AG04449 (cell line): Measurements from ENCODE around the gene PLCD3.

ENCODE experiments used
- CTCF ChIA-PET: fragments of 350-600 bp; formaldehyde crosslinking; extraction: SDS; loops from one replicate; lab custom pipeline; 2021; ENCODE audit warnings: antibody characterized with exemption; lab: Yijun Ruan, JAX
- POLR2A ChIA-PET: fragments of 400-600, 350-600 bp; formaldehyde crosslinking; extraction: SDS; loops from one replicate; lab custom pipeline; 2020; ENCODE audit warnings: antibody characterized with exemption, inconsistent platforms; lab: Yijun Ruan, JAX
- DNase-seq: peaks from one replicate; pipeline ENCODE4 v3.0.0-alpha.2; 2010; ENCODE audit warnings: low read depth, low spot score
- H3K4me3 ChIP-seq: 2 replicates; pipeline ENCODE4 v1.5.1; 2011; ENCODE audit warnings: low read depth, mild to moderate bottlenecking, control low read depth, low read length
- CTCF ChIP-seq: IDR thresholded peaks from one replicate; pipeline ENCODE4 v1.5.1; 2011; ENCODE audit warnings: mild to moderate bottlenecking, moderate library complexity, low read length, control low read depth, inconsistent platforms; ENCODE audit not compliant: insufficient read depth; ENCODE audit errors: missing control alignments

PLCD3 gene

DNA sequence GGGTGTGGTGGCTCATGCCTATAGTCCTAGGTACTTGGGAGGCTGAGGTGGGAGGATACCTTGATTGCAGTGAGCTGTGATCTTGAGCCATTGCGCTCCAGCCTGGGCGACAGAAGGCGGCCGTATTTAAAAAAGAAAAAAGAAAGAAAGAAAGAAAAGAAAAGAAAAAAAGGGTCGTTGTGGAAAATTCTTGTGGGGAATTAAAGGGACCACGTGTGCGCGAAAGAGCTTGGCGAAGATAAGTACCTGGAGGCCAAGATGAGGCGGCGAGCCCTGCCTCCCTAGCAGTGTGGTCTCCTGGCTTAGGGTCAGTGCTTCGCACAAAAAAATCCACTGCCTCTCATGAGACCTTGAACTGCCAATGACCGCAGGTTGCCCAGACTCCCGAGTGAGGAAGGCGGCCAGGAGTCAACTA lies 71.9 kb downstream of the PLCD3 start:
- CTCF ChIA-PET: interaction anchor here (0.9 to 1.6 kb wide), 5 partner anchors 38 to 139 kb away, joined by 3 to 4 read pairs (median 4); partner anchors contain the start of gene ACBD4
- H3K4me3 ChIP-seq: peak overlapping the region; percentile 86
- no peak for TF ChIP-seq CTCF
- DNase-seq: no peak
- POLR2A ChIA-PET: interaction anchor here (0.6 to 1.6 kb wide), 7 partner anchors 8 to 89 kb away, joined by 3 to 7 read pairs (median 5); partner anchors contain the start of genes DCAKD and HEXIM1
